ENCODE measurements around the gene SMYD3. TPM values are rescaled to one million over a fixed set of nuclear protein-coding genes. Genes with fewer than 3 reads are reported as not detected.

Gene SMYD3
- total RNA-seq, 4 donors from 2014 or later = 8.4 to 25.7 (median 14.4) TPM

DNA sequence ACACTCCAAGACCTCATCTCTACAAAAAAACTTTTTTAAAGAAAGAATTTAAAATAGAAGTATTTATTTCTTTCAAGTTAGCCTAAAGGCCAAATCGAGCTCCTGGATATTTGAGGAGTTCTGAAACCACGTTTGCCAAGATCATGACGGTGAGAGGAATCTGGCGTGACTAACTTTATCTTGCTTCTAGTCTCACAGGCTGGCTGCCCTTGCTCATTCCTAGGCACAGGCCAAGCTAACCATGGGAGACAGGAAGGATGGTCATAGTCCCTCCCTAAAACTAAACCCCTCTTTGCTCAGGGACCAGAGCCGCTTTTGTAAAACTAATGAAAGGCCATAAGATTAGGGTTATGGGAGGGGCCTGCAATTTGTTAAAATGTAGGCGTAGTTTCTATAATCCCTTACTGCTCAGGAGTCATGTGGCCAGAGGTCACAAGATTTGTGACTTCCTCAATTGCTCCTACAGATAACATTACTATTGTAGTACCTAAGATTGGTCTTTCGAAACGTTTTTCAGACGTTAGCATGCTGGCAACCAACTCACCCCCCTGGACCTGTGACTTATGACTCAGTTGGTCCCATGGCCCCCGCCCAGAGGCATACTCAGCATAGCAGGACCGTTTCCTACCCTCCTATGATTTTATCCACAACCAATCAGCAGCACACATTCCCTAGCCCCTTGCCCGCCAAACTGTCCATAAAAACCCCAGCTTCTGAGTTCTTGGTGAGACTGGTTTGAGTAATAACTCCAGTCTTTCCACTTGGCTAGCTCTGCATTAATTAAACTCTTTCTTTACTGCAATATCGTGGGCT is 425.0 kb downstream of the SMYD3 start:
- TF ChIP-seq, protein P1, sequence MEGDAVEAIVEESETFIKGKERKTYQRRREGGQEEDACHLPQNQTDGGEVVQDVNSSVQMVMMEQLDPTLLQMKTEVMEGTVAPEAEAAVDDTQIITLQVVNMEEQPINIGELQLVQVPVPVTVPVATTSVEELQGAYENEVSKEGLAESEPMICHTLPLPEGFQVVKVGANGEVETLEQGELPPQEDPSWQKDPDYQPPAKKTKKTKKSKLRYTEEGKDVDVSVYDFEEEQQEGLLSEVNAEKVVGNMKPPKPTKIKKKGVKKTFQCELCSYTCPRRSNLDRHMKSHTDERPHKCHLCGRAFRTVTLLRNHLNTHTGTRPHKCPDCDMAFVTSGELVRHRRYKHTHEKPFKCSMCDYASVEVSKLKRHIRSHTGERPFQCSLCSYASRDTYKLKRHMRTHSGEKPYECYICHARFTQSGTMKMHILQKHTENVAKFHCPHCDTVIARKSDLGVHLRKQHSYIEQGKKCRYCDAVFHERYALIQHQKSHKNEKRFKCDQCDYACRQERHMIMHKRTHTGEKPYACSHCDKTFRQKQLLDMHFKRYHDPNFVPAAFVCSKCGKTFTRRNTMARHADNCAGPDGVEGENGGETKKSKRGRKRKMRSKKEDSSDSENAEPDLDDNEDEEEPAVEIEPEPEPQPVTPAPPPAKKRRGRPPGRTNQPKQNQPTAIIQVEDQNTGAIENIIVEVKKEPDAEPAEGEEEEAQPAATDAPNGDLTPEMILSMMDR (IDR thresholded peaks at IDR 0.05) = no peak
- no peak for TF ChIP-seq POLR2A (IDR thresholded peaks at IDR 0.05)
- intact Hi-C loops (cut with DNase I; ENCODE audit: low total_unique reads) = no loop called here
- WGBS, 2 donors = 88 to 90% methylated on average over 13 of the region's 13 CpGs
- H3K4me3 ChIP-seq (ENCODE audit: low read depth, poor library complexity, severe bottlenecking) = no peak overlapping the region
- DNase-seq (ENCODE audit: low spot score in 2 of 2) = no peak

DNA sequence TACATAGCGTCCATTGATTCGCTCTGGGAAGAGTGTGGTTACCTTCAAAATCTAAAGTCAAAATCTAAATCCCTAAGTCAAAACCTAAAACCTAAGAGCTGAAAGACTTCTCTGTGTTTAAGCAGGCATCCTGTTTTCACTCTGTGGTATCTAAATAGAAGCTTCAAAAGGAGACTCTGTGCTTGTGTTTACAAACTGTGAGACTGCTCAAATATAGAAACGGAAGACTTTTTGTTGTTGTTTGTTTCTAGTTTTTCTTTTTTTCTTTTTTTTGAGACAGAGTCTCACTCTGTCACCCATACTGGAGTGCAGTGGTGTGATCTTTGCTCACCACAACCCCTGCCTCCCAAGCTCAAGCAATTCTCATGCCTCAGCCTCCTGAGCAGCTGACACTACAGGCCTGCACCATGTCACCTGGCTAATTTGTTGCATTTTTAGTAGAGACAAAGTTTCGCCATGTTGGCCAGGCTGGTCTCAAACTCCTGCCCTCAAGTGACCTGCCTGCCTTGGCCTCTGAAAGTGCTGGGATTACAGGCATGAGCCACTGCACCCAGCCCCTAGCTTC is 425.9 kb downstream of the SMYD3 start:
- WGBS, 2 donors = 88 to 94% methylated on average over 4 of the region's 4 CpGs
- no peak for DNase-seq (ENCODE audit: low spot score in 2 of 2)
- H3K4me3 ChIP-seq (ENCODE audit: low read depth, poor library complexity, severe bottlenecking) = no peak overlapping the region
- TF ChIP-seq, protein P1 (IDR thresholded peaks at IDR 0.05) = no peak
- no peak for TF ChIP-seq POLR2A (IDR thresholded peaks at IDR 0.05)
- intact Hi-C loops (cut with DNase I; ENCODE audit: low total_unique reads) = no loop called here

DNA sequence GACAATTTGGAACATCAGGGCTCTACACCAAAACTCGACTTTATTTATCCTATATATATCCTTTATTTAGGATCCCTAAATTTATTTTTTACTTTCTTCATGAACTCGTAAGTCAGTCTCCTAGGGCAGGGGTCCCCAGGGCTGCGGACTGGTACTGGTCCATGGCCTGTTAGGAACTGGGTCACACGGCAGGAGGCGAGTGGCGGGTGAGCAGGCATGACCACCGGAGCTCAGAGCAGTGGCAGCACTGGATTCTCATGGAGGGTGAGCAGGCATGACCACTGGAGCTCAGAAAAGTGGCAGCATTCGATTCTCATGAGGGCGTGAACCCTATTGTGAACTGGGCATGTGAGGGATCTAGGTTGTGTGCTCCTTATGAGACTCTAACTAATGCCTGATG is 427.0 kb downstream of the SMYD3 start:
- TF ChIP-seq, protein P1 (IDR thresholded peaks at IDR 0.05) = no peak
- no peak for TF ChIP-seq POLR2A (IDR thresholded peaks at IDR 0.05)
- no peak overlapping the region for H3K4me3 ChIP-seq (ENCODE audit: low read depth, poor library complexity, severe bottlenecking)
- intact Hi-C loops (cut with DNase I; ENCODE audit: low total_unique reads) = no loop called here
- WGBS, 2 donors = 95 to 98% methylated on average over 9 of the region's 9 CpGs
- no peak for DNase-seq (ENCODE audit: low spot score in 2 of 2)

DNA sequence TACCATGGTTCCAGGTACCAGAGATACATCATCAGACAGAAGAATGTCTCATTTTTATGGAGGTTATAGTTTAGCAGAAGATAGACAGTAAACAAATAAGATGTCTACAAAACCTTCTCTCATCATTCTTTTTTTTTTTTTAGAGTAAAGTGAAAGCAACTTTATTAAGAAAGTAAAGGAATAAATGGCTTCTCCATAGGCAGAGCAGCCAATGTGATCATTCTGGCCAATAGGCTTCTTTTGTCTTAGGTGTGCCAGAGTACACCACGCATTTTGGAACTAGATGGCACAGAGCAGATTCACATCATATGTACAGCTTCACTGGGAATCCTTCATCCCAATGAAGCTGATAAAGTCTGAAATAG is 428.2 kb downstream of the SMYD3 start:
- H3K4me3 ChIP-seq (ENCODE audit: low read depth, poor library complexity, severe bottlenecking) = no peak overlapping the region
- TF ChIP-seq, protein P1 (IDR thresholded peaks at IDR 0.05) = no peak
- TF ChIP-seq POLR2A (IDR thresholded peaks at IDR 0.05) = no peak
- no peak for DNase-seq (ENCODE audit: low spot score in 2 of 2)
- 92 to 95% methylated on average over 1 of the region's 1 CpG for WGBS, 2 donors
- intact Hi-C loops (cut with DNase I; ENCODE audit: low total_unique reads) = no loop called here

DNA sequence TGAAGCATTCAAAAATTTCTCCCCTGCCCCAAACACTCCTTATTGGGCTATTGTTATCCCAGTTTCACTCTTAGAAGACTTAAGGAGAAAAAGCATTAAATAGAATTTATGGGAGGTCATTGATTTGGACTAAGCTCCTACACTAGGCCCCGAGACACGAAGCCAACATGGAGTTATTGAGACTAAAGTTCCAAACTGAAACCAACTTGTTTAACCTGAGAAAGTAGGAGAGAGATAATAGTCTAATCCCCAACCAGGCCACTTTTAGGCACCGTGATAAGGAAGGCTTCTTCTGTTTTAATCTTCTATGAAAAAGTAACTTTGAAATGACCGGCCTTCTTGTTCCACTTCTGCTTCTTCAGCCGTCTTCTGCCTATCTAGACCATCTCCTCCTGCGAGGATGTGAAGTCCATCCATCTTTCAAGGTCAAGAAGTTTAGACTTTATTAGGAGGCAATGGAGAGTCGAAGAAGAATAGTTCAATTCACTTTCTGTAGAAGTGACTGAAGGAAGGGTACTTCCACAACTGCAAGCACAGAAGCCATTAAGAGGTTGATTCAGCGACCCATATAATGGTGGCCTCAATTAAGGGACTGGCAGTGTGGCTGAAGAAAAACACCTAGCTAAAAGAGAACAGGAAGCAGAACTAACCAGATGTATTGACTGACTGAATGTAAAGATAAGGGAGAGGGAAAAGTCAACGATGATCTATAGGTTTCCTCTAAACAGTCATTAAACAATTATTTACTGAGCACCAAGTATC is 428.8 kb downstream of the SMYD3 start:
- DNase-seq (ENCODE audit: low spot score in 2 of 2) = no peak
- no peak overlapping the region for H3K4me3 ChIP-seq (ENCODE audit: low read depth, poor library complexity, severe bottlenecking)
- intact Hi-C loops (cut with DNase I; ENCODE audit: low total_unique reads) = no loop called here
- TF ChIP-seq, protein P1 (IDR thresholded peaks at IDR 0.05) = no peak
- TF ChIP-seq POLR2A (IDR thresholded peaks at IDR 0.05) = no peak
- WGBS, 2 donors = 88 to 93% methylated on average over 9 of the region's 9 CpGs
